ENCODE measurements around the gene IRF2BPL.

IRF2BPL gene

GRCh38 chr14:76985540-76986230, 42.8 kb downstream of the IRF2BPL start:
- peak; percentile 43 for DNase-seq (ENCODE audit: low read depth)

GRCh38 chr14:76984787-76985375, 43.6 kb downstream of the IRF2BPL start:
- DNase-seq (ENCODE audit: low read depth) = peak; percentile 70

GRCh38 chr14:76984297-76984696, 44.2 kb downstream of the IRF2BPL start:
- DNase-seq (ENCODE audit: low read depth) = no peak

- DNase-seq (ENCODE audit: low read depth) = no peak
Measured at GRCh38 chr14:76981670-76982069, 46.8 kb downstream of the IRF2BPL start.

- peak; percentile 95 for DNase-seq (ENCODE audit: low read depth)
Measured at GRCh38 chr14:76977793-76978720, 50.5 kb downstream of the IRF2BPL start.

DNA sequence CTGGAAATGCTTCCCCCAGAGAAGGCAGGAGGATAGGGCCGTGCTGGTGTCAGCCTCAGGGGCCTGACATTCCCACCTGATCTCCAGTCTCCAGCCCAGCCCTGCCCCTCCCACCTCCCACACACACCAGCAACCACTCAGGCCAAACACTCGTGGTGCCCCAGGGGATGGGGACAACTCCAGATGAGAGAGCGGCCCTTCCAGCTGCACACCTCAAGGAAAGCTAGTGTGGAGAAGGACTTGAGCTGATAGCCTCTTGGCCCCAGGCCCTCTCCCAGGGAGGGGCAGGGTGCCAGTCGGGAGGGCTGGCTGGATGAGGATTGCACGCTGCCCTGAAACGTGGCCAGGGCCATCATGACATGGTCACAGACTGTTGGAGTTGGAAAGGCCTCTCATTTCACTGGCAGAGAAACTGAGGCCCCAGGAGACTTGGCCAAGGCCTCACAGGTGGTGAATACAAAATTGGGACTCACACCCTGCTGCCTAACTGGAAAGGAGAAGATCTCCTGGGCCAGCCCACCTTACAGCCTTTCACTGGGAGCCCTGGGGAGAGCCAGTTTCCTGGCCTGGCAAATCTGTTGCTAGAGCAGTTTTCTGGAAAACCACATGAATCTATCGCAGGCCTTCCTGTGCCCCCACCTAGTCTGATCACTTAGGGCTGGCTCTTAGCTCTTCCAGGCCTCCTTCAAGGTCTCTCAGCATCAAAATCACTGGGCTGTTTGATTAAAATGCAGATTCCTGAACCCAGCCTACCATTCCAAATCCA, 52.1 kb downstream of the IRF2BPL start:
- DNase-seq (ENCODE audit: low read depth) = no peak

- no peak for DNase-seq (ENCODE audit: low read depth)
Measured at GRCh38 chr14:76975812-76976211, 52.7 kb downstream of the IRF2BPL start.

GRCh38 chr14:76975051-76975450, 53.5 kb downstream of the IRF2BPL start:
- DNase-seq (ENCODE audit: low read depth) = no peak
